ENCODE data around the gene SNX30.

- no peak for TF ChIP-seq POLR2AphosphoS5 (IDR thresholded peaks at IDR 0.05; ENCODE audit: low read depth, low read length)
- TF ChIP-seq TCF12 (IDR thresholded peaks at IDR 0.05): no peak
Observed at GRCh38 chr9:112780450-112781036, 30.0 kb downstream of the SNX30 start.

Data from SK-N-SH (cell line).